ENCODE data around the gene IMMP2L. TPM values are rescaled to one million over a fixed set of nuclear protein-coding genes. Genes with fewer than 3 reads are reported as not detected.

Gene IMMP2L
- polyA plus RNA-seq, 1 of the 3 experiments (the other 2 are of a cell fraction): 10.7 TPM

DNA sequence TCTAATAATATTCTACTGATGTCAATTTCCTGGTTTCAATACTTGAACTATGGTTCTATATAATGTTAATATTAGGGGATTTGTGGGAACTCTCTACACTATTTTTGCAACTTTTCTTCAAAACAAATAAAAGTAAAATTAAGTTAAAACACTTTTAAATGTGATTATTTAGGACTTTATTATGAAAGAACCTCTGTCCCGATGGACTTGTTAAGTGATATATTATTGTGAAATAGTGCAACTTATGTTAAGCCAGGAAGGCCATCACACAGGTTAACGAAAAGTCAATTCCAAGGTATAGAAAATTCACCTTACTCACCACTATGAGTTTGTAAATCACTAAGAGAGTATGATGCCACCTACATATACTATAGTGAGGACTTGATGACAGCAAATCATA lies 79.2 kb downstream of the IMMP2L start:
- peaks cover 4 to 8% of the 10 kb centered on the region in 2 experiments; a peak in 3 of 4 replicates for H3K4me1 ChIP-seq (ENCODE audit: control insufficient read depth in 1 of 2, insufficient read depth in 2 of 2, low read depth in 1 of 2, low read length in 1 of 2)
- no peak for DNase-seq
- H3F3A ChIP-seq (replicated peaks; ENCODE audit: insufficient read depth): no peaks in the 10 kb centered on the region
- no peaks in the 10 kb centered on the region for H3K79me2 ChIP-seq (ENCODE audit: insufficient read depth)
- no peak for TF ChIP-seq NRF1 (IDR thresholded peaks at IDR 0.05; ENCODE audit: low read depth, low read length)
- no peaks in the 10 kb centered on the region for H4K20me1 ChIP-seq (ENCODE audit: insufficient read depth)
- ChIA-PET CTCF (no interaction called here), POLR2A (no interaction called here)
- WGBS (ENCODE audit: low lambda C conversion rate): 97% methylated on average over 2 of the region's 2 CpGs
- no peak overlapping the region for H3K9ac ChIP-seq
- peaks cover 0 to 3% of the 10 kb centered on the region in 2 experiments for H3K36me3 ChIP-seq (replicated peaks in 1 of 2; ENCODE audit: control insufficient read depth in 1 of 2, insufficient read depth in 2 of 2, low read length in 1 of 2)
- H3K27me3 ChIP-seq (ENCODE audit: insufficient read depth): no peaks in the 10 kb centered on the region
- H3K9me2 ChIP-seq: no peaks in the 10 kb centered on the region
- 0 out of 2 replicates have a peak, but pooled peaks cover 5% of the 10 kb centered on the region for H3K9me3 ChIP-seq
- no peak overlapping the region for H3K27ac ChIP-seq (ENCODE audit: low read depth in 2 of 2, low read length in 1 of 2)
- H2AFZ ChIP-seq (ENCODE audit: low read depth): no peak overlapping the region
- no peak overlapping the region for H3K4me2 ChIP-seq
- H3K4me3 ChIP-seq (ENCODE audit: low read depth in 2 of 2, low read length in 1 of 2): no peak overlapping the region

GRCh38 chr7:111477462-111478225 lies 84.6 kb downstream of the IMMP2L start:
- POLR2A ChIA-PET: no interaction called here
- CTCF ChIA-PET: interaction anchor here (1.0 kb wide), 2 partner anchors 258 to 284 kb away, joined by 3 to 4 read pairs; no protein-coding TSS in a partner anchor
- Histone ChIP-seq H3K36me3 (replicated peaks in 1 of 2; ENCODE audit: control insufficient read depth in 1 of 2, insufficient read depth in 2 of 2, low read length in 1 of 2) (peaks cover 0 to 3% of the 10 kb centered on the region in 2 experiments), H2AFZ (ENCODE audit: low read depth) (no peak overlapping the region), H3F3A (replicated peaks; ENCODE audit: insufficient read depth) (no peaks in the 10 kb centered on the region), H3K9me2 (no peaks in the 10 kb centered on the region), H3K9ac (no peak overlapping the region), H3K4me3 (ENCODE audit: low read depth in 2 of 2, low read length in 1 of 2) (no peak overlapping the region), H3K79me2 (ENCODE audit: insufficient read depth) (no peaks in the 10 kb centered on the region), H3K4me2 (no peak overlapping the region), H3K27ac (ENCODE audit: low read depth in 2 of 2, low read length in 1 of 2) (no peak overlapping the region), H3K9me3 (0 out of 2 replicates have a peak, but pooled peaks cover 5% of the 10 kb centered on the region), H3K4me1 (ENCODE audit: control insufficient read depth in 1 of 2, insufficient read depth in 2 of 2, low read depth in 1 of 2, low read length in 1 of 2) (no peaks in the 10 kb centered on the region; a peak in 1 of 4 replicates), H4K20me1 (ENCODE audit: insufficient read depth) (no peaks in the 10 kb centered on the region), H3K27me3 (ENCODE audit: insufficient read depth) (no peaks in the 10 kb centered on the region)
- TF ChIP-seq GATA2 (CRISPR knock-in tag; IDR thresholded peaks at IDR 0.05) (no peak), NRF1 (IDR thresholded peaks at IDR 0.05; ENCODE audit: low read depth, low read length) (no peak), EP300 (IDR thresholded peaks at IDR 0.05; ENCODE audit: borderline replicate concordance in 1 of 2, low read depth in 1 of 2, low read length in 1 of 2) (no peak), NFIC (IDR thresholded peaks at IDR 0.05; ENCODE audit: borderline replicate concordance) (no peak), FOSL2 (IDR thresholded peaks at IDR 0.05; ENCODE audit: borderline replicate concordance, low read depth) (no peak), SIN3A (IDR thresholded peaks at IDR 0.05; ENCODE audit: borderline replicate concordance, low read depth, low read length) (no peak), SMC3 (IDR thresholded peaks at IDR 0.05; ENCODE audit: low read depth, low read length) (no peak), FOXM1 (IDR thresholded peaks at IDR 0.05; ENCODE audit: low read depth) (no peak), CTCF (IDR thresholded peaks at IDR 0.05) (no peak), RAD21 (IDR thresholded peaks at IDR 0.05; ENCODE audit: low read length) (no peak), TEAD4 (IDR thresholded peaks at IDR 0.05; ENCODE audit: borderline replicate concordance, insufficient read depth) (no peak), CHD2 (IDR thresholded peaks at IDR 0.05; ENCODE audit: low read length, partially characterized antibody) (no peak), REST (IDR thresholded peaks at IDR 0.05; ENCODE audit: low read depth, low read length) (no peak), MEF2A (IDR thresholded peaks at IDR 0.05; ENCODE audit: borderline replicate concordance, low read depth) (no peak), RXRA (IDR thresholded peaks at IDR 0.05; ENCODE audit: borderline replicate concordance, low read depth) (no peak), RFX5 (IDR thresholded peaks at IDR 0.05; ENCODE audit: low read length) (no peak)
- TF ChIP-seq, protein P1, sequence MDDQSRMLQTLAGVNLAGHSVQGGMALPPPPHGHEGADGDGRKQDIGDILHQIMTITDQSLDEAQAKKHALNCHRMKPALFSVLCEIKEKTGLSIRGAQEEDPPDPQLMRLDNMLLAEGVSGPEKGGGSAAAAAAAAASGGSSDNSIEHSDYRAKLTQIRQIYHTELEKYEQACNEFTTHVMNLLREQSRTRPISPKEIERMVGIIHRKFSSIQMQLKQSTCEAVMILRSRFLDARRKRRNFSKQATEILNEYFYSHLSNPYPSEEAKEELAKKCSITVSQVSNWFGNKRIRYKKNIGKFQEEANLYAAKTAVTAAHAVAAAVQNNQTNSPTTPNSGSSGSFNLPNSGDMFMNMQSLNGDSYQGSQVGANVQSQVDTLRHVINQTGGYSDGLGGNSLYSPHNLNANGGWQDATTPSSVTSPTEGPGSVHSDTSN (IDR thresholded peaks at IDR 0.05): no peak
- over 99% methylated on average over 4 of the region's 4 CpGs for WGBS (ENCODE audit: low lambda C conversion rate)
- DNase-seq: no peak

All from SK-N-SH (cell line).